Activated CD8-positive, alpha-beta memory T cell treated with anti-CD3 and anti-CD28 coated beads for 1 hour (primary cell): Measurements from ENCODE around the gene AHDC1.
"Not testable (repeated sequence)": the region's sequence is repeated elsewhere in the genome, so short reads cannot be mapped to it uniquely, and the experiment has no call there.

Experiments used
- DNase-seq, 2 donors: peaks; one replicate each; pipeline ENCODE4 v3.0.0-alpha.2; 2020; ENCODE audit warnings: low read depth in 1 of 2; ENCODE audit errors: extremely low read depth in 1 of 2

The AHDC1 gene

DNA sequence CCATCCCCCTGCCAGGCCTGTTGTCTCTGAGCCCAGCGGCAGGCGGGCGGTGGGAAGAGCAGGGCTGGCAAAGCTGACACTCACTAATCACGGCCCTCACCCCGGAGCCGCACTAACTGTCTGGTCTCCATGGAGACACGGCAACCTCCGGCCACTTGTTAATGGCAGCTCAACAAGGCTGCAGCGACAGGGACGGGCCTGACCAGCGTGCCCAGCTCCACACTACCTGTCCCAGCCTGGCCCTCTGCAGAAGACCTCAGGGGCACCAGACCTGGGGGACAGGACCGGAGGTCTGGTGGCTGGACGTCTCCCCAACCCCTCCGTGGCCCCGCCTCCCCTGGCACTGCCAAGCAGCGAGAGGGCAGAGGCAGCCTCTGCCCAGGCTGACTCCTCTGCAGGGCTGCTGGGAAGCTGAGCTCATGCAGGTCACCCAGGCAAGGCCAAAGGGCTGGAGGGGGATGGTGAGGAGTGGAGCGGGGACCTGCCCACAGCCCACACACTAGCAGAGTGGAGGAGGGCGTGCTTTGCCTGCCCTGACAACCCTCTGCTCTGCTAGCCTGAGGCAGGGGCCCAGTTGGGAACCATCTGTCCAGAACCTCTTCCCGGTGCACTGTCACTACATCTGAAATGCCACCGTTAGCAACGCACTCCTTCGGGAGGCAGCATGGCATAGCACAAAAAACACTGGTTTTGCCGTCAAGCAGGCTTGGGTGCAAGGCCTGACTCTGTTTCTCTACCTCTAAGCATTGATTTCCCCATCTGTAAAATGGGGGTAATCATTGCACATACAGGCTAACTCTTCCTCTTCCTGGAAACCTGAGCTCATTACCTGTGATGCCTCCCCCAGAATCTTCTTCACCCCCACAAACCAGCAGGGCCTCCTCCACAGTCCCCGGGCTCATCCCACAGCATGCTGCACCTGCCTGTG lies 84.3 kb downstream of the AHDC1 start:
- DNase-seq = no peak

DNA sequence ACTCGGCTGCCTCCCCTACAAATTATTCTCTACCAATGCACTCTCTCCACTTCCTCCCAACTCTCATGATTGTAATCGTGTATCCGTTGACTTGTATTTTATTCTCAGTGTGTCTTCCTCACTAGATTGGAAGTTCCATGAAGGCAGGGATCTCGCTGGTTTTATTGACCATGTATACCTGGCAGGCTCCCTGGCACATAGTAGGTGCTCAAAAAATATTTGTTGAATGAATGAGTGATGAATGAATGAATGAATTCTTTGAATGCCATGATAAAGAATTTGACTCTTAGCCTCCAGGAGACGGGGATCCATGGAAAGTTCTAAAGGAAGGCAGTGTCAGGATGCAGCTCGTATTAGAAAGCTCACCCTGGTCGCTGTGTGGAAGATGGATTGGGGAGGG lies 85.1 kb downstream of the AHDC1 start:
- no peak for DNase-seq

DNA sequence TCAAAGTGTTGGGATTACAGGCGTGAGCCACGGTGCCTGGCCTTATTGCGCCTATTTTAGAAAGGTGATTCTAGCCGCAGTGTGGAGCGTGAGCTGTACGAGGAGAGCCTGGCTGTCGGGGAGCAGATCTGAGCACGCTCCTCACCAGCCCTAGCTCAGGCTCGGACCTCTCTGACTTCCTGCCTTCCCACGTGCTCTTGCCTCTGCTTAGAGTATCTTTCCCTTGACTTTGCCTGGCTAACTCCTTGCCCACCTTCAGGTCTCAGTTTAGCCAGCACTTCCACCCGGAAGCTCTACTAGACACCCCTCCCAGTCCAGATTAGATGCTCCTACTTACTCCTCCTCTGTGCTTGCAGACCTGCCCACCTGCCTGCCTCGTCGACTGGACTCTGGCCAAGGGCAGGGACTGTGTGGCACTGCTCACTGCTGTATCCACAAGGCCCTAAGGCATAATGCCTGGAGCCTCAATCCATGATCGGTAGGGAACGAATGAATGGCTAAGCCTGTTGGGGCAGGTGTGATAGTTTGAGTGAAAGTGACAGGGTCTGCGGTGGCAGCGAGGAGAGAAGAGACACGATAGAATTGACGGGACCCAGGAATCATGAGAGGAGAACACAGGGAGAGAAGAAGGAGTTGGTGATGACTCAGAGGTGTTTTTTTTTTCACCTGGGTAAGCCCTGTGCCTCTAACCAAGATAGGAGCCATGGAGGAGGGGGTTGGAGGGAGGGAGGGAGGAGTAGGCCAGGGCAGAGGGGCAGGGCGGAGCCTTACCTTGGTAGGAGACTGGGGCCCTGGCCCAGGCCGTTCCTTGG lies 85.8 kb downstream of the AHDC1 start:
- no peak for DNase-seq

DNA sequence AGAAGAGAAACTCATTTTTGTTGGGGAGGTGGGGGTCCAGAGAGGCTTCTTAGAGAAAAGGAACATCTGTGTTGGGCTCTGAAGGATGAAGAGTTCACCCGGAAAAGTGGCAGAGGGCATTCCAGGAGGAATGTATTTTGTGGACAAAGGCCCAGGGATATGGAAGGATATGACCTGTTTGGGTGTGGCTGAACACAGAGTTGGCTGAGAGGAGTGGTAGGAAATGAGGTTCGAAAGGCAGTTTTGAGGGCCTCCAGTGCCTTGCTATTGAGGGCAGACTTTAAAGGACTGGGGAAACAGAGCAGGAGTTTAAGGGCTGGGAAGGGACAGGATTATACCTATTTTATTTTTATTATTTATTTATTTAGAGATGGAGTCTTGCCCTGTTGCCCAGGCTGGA lies 86.6 kb downstream of the AHDC1 start:
- DNase-seq = no peak

DNA sequence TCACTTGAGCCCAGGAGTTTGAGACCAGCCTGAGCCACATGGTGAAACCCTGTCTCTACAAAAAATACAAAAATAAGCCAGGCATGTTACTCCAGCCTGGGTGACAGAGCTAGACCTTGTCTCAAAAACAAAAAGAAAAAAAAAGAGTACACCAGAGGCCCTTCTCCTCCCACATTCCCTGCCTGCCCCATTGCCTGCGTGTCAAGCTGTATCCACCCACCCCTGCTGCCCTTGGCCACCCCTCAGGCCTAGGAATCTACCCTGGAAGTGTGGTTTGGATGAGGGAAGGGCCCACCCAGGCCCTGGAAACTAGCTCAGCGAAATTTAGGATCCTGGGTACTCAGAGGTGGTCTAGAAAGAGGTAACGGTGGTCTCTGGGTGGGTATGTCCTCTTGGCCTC lies 88.3 kb downstream of the AHDC1 start:
- no peak for DNase-seq

DNA sequence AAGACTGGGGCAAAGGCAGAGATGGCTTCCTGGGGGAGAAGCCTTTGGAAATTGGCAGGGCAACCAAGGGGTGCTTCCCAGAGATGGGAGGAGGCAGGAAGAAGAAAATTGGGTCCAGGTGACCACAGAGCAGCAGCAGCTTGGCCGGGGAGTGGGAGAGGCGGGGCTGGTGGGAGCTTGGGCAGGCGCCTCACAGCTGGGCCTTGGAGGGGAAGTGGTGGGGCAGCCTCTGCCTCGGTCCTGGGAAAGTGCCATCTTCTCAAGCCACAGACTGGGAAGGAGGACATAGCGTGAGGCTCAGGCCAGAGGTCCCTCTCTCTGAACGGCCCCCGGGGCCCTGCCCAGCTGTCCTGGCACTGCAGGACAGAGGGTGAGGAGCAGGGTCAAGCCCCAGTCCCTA lies 90.0 kb downstream of the AHDC1 start:
- DNase-seq = no peak

DNA sequence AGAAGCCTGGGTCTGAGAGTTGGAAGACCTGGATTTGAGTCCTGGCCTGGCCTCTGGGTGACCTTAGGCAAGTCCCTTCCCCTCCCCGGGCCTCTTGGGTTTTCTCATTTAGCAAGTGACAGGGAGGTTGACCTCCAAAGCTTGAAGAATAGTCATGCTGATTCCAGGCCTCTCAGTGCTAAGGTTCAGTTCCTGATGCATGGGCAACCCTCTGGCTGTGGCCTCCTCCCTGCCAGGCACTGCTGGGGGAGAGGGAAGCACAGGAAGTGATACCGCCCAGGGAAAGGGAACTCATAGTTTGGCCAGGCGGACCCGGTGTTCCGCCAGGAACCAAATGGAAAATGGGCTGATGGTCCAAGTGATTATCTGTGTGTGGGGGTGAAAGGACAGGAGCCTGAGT lies 90.4 kb downstream of the AHDC1 start:
- DNase-seq = no peak

DNA sequence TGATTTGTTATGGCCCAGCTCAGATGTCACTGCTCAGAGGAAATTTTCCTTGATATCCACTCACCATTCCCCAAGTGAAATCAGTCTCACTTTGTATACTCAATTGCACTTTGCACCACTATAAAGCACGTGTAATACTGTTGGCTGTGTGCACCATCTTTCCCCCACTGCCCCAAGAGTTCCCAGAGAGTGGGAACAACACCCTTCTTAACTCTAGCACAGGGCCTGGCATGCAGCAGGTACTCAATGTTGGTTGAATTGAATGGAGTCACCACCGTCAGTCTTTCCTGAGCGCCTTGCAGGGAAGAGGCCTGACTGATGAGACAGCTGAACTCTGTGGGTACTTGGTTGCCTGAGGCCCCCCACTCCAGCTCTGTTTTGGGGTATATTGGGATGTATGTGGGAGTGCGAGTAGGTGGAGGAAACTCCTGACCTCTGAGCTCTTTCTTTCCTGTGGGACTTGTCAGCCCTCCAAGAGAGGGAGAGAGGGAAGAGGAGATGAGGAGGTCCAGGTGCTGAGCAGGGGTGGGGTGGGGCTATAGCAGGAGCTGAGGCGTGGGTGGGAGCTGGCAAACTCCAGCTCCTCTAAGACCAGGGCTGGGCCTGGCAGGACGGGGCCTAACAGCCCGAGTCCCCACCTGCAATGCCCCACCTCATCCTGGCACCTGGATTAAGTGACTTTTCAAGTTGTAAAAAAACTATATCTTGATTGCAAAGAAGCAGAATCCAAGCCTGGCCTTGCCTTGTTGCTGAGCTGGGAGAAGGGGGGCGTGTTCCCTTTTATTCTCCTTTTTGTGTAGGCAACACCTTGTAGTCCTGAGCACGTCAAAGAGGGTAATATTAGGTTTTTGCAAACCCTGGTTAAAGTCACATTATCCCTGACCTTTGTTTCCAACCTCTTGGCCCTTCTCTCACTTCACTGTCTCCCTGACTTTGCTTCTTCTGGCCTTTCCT lies 94.5 kb downstream of the AHDC1 start:
- DNase-seq = no peak

DNA sequence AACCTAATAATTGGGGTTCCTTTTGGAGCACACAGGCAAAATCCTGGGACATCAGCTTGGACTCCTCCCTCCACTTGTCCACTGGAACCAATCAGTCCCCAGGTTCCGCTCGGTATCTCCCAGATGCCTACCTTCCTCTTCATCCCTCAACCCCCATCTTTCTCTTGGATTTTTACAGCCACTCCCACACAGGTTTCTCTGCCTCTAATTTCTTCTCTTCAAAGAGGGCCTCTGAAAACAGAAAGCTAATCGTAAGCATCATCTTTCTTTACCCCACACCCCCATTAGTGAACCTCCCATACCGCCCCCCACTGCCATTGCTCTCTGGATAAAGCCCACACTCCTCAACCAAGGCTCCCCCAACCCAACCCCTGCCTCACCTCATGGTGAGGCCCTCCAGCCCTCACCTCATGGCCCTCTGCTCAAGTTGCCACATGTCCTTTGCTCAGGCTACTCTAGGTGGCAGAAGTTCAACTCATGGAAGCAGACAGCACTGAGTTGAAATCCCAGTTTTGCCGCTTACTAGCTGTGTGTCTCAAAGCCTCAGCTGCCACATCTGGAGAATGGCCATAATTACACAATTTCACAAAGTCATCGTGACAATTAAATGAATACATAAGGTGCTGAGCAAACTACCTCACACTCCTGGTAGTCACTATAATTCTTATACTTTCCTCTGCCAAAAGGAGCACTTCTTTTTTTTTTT lies 95.8 kb downstream of the AHDC1 start:
- no peak for DNase-seq

DNA sequence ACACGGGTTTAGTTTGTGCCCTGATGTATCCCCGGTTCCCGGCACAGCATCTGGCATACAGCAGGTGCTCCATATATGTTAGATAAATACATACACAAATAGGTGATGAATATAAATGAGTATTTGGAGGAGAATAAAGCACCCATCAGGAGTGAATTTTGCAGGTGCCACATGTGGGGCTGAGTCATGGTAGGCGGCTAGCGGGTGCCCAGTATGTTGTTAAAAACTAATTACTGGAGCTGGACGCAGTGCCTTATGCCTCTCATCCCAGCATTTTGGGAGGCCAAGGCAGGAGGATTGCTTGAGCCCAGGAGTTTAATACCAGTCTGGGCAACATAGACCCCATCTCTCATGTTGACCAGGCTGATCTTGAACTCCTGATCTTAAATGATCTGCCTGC lies 97.2 kb downstream of the AHDC1 start:
- no peak for DNase-seq

DNA sequence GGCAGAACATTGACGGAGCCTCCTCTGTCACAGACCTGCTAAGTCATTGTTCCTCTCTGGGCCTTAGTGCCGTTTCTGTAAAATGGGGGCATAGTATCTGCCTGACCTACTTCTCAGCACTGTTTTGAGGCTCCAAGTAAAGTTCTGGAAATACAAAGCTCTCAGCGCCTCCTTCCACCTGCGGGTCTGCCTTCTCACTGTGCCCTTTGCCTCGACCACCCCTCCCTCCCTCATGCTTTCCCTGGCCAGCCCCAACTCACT lies 98.6 kb downstream of the AHDC1 start:
- no peak for DNase-seq

DNA sequence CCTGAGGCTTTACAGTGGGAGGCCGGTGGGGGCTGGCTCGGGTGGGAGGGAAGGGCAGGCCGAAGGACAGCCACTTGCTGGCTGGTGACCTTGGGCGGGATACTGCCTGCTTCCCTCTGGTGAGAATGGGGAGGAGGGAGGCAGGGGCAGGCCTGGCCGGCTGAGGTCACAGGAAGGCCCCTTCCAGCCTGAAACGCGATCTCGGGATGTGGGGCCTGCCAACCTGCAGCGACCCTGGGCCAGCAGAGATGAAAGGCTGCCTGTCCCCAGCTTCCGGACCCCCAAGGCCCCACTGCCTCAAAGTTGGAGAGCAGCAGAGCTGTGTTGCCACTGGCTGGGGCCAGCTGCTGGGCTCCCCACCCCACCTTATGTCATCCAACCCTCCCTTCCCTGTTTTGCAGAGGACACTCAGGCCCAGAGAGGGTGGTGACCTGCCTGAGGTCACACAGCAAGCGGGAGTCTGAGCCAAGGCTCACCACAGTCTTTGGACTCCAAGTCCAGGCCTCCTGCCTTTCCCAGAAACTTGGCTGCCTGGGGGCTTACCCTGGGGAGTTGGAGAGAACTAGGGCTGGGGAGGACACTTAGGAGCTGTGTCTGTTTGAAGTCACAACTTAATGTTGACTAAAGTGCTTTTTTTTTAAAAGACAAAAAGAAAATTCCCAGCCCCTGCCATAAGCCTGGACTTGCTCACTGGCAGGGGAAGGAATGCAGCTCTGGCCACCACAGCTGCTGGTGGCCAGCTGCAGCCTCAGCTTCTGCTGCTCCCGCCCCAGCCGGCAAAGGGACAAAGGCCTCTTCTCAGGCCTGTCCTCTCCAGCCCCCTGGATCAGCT lies 99.1 kb downstream of the AHDC1 start:
- DNase-seq = no peak

DNA sequence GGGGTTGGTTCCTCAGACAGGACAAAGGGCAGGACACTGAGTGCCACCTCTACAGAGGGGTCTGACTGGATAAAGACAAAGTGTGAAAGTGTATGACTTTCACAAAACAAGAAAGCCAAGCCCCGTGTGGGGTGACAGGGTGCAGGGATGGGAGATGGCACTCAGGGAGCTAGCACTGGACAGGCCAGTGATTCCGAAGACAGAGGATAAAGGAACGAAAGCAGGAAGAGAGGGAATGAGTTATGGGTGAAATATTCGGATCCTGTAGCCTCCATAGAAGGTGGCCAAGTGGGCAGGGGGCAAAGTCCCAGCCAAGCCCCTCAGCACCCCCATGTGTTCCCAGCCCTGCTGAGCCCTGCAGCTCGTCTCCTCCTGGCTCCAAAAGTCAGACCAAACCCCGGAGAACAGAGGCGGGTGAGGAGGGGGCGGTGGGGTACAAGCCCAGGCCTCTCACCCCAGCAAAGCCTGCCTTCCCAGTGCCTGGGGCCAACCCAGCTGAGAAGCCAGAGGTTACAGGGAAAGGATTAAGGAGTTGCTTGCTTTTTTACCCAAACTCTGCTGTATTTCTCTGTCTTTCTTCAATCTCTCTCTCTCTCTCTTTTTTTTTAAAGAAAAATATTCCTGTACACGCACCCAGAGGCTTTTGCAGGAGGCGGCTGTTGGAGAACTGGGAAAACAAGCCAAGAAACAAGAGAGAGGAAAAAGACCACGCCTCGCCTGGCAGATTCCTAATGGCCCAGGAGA lies 99.9 kb downstream of the AHDC1 start:
- DNase-seq = no peak

DNA sequence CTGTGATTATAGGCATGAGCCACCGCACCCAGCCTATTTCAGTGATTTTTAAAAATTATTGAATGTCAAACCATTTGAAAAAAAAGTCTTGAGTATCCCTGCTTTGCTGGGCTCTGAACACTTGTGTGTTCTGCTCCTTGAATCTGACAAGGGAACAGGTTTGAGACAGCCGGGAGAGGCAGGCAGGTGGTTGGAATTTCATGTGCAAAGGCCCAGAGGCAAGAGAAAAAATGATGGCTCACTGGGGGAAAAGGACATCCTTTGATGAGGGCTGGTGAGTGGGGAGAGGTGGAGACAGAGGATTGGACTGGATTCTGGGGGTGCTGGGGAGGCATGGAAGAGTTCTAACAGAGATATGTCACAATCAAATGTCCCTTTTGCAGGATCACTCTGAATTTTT lies 100.9 kb downstream of the AHDC1 start:
- no peak for DNase-seq

DNA sequence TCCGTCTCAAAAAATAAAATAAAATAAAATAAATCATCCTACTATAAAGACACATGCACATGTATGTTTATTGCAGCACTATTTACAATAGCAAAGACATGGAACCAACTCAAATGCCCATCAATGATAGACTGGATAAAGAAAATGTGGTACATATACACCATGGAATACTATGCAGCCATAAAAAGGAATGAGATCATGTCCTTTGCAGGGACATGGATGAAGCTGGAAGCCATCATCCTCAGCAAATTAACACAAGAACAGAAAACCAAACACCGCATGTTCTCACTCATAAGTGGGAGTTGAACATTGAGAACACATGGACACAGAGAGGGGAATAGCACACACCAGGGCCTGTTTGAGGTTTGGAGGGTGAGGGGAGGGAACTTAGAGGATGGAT lies 102.8 kb downstream of the AHDC1 start:
- not testable (repeated sequence) for DNase-seq

DNA sequence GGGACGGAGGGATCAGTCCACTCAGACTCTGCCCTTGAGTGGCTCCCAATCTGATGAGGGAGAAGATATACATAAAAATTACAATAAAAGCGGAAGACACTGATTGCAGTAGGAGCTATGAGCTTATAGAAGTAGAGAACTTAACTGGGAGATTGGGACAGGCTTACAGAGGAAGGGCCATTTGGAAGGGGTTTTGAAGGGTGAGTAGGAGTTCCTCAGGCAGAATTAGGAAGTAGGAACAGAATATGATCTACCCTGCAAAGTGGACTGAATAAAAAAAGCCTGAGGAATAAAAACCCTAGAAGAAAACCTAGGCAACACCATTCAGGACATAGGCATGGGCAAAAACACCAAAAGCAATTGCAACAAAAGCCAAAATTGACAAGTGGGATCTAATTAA lies 104.8 kb downstream of the AHDC1 start:
- DNase-seq = no peak

DNA sequence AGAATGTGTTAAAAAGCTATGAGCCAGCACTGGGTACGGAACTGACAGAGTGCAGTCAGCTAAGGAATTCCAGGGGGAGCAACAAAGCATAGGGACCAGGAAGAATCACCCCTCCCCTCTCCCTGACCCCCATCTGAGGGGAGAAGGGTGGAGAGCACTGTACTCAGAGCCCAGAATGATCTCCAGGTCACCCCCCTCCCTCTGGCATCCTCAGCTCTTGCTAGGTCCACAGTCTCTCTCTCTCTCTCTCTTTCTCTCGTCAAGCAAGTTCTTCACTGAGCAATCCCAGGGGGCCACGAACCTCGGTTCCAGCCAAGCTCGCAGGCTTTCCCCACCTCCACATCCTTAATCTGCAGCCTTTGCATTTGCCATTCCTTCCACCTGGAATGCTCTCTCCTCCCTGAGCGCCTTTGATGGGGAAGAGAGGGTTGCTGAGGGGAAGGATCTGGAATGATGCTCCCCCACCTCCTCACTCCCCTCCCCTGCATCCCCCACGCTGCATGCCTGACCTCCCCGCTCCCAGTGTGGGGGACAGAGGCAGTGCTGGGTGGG lies 107.3 kb downstream of the AHDC1 start:
- no peak for DNase-seq

DNA sequence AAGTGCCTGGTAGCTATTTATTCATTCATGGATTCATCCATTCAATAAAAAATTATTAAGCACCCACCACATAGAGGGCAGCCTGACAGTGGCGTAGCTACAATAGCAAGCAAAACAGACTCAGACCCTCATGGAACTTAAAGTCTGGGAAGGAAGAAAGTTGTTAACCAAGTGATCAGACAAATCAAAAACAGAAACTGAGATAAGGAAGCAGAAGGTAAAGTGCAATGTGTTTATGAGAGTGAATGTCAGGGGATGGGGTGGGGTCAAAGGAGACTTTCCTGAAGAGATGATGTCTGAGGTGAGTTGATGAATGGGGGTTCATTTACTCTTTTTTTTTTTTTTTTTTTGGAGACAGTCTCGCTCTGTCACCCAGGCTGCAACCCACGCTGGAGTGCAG lies 111.1 kb downstream of the AHDC1 start:
- no peak for DNase-seq
